ENCODE data around the gene ILF2.
A peak's percentile ranks its signal among the peaks of the same experiment; 100 is the strongest.

ILF2 gene

DNA sequence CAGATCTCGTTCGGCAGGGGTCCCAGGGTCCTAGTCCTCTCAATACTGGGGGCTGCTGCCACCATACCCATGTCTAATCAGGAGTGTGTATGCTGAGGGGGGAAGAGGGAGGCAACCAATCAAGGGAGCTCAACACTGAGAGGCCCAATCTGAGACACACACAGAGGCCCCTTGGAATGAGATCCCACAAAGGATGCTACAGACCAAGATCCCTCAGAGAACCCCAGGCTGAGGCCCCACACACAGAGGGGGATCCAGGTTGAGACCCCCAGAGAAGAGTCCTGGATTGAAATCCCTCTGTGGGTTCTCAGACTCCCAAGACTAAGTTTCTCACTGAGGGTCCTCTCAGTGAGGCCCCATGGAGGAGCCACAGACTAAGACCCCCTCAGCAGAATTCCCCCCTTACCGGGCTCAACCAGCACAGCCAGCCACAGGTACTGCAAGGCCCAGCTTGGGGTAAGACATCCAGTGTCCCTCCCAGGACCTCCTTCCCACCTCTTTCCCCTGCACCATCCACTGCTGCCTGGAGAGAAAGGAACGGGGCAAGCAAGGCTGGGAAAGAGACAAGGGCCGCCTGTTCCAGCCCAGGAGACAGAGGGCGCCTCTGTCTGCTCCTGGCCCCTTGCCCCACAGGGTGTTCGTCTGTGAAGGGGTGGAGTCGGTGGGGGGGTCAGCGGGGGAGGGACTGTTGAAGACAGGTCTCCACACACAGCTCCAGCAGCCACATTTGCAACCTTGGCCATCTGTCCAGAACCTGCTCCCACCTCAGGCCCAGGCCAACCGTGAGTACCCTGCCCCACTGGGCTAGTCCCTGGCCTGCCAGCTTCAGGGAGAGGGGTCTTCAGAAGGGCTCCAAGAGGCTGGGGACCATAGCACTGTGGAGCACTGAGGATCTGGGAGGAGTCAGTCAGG, 42.8 kb downstream of the ILF2 start, which contains the start of gene S100A1 (continued):
- TF ChIP-seq PRDM4 (tag by site-specific recombination; IDR thresholded peaks at IDR 0.05) (no peak), GLIS2 (tag by site-specific recombination; IDR thresholded peaks at IDR 0.05) (peak; percentile 67), ZNF398 (tag by site-specific recombination; IDR thresholded peaks at IDR 0.05) (0 out of 2 replicates have a peak, but pooled peaks have one; percentile 31), ZNF394 (tag by site-specific recombination; IDR thresholded peaks at IDR 0.05; ENCODE audit: borderline replicate concordance) (no peak), GLIS1 (tag by site-specific recombination; IDR thresholded peaks at IDR 0.05) (peak; percentile 53; the same call in 1 of the 2 replicates), ZNF561 (tag by site-specific recombination; IDR thresholded peaks at IDR 0.05; ENCODE audit: borderline replicate concordance) (peak; percentile 9; the same call in 1 of the 2 replicates), KLF10 (tag by site-specific recombination; IDR thresholded peaks at IDR 0.05) (no peak), ZNF335 (tag by site-specific recombination; conservative IDR thresholded peaks at IDR 0.05) (0 out of 2 replicates have a peak, but pooled peaks have one; percentile 45), ZNF354C (tag by site-specific recombination; IDR thresholded peaks at IDR 0.05; ENCODE audit: borderline replicate concordance, low read depth) (no peak)

GRCh38 chr1:153626904-153627714, 43.7 kb downstream of the ILF2 start, which contains the start of gene S100A13:
S100A13 (minus strand) TSS chr1:153627505; CDS start chr1:153626472, 1,033 bp downstream.
- 0 out of 2 replicates have a peak, but pooled peaks cover 3% of the 10 kb centered on the region for H3K4me1 ChIP-seq (ENCODE audit: control insufficient read depth, insufficient read depth, low read length)
- ChIA-PET CTCF (interaction anchor here (0.5 to 7.4 kb wide), 47 partner anchors 9 to 1783 kb away, joined by 3 to 54 read pairs (median 5); partner anchors contain the start of genes CREB3L4, S100A14, S100A16 and S100A2), POLR2A (interaction anchor here (0.6 to 2.9 kb wide), 30 partner anchors 8 to 1456 kb away, joined by 3 to 24 read pairs (median 8); partner anchors contain the start of genes JTB, RPS27, S100A14 and S100A16)
- peaks cover 0 to 29% of the 10 kb centered on the region in 2 experiments; a peak in 2 of 3 replicates for H3K36me3 ChIP-seq (ENCODE audit: control insufficient read depth in 2 of 2, insufficient read depth in 1 of 2, low read length in 2 of 2)
- peak within 1 kb of the TSS; percentile 55 for H3K4me3 ChIP-seq (ENCODE audit: low read depth, low read length)
- peak within 1 kb of the TSS; percentile 61 for H3K27ac ChIP-seq (ENCODE audit: extremely low read depth, low read depth, low read length)
- no peaks in the 10 kb centered on the region for H3K9me3 ChIP-seq (ENCODE audit: control insufficient read depth, insufficient read depth, low read depth, low read length)
- TF ChIP-seq ZNF514 (tag by site-specific recombination; IDR thresholded peaks at IDR 0.05), result no peak
- TF ChIP-seq GFI1B (tag by site-specific recombination; IDR thresholded peaks at IDR 0.05), result no peak
- TF ChIP-seq TRIM28 (IDR thresholded peaks at IDR 0.05; ENCODE audit: borderline replicate concordance, low read length), result peak; percentile 85; the same call in 1 of the 2 replicates
- no peak for TF ChIP-seq ZNF169 (tag by site-specific recombination; IDR thresholded peaks at IDR 0.05)
- no peak for TF ChIP-seq EGR2 (tag by site-specific recombination; IDR thresholded peaks at IDR 0.05; ENCODE audit: low read depth)
- no peak for TF ChIP-seq GLI2 (tag by site-specific recombination; IDR thresholded peaks at IDR 0.05; ENCODE audit: borderline replicate concordance, low read depth)
- TF ChIP-seq ZIC2 (tag by site-specific recombination; IDR thresholded peaks at IDR 0.05), result peak; percentile 64
- no peak for TF ChIP-seq ZNF280D (tag by site-specific recombination; IDR thresholded peaks at IDR 0.05)
- TF ChIP-seq WT1 (tag by site-specific recombination; IDR thresholded peaks at IDR 0.05), result peak; percentile 16; the same call in 1 of the 2 replicates
- no peak for TF ChIP-seq ZNF266 (tag by site-specific recombination; IDR thresholded peaks at IDR 0.05; ENCODE audit: low read depth)
- no peak for TF ChIP-seq ZSCAN16 (tag by site-specific recombination; IDR thresholded peaks at IDR 0.05)
- TF ChIP-seq ZNF140 (tag by site-specific recombination; IDR thresholded peaks at IDR 0.05), result no peak
- no peak for TF ChIP-seq ZFP69B (tag by site-specific recombination; IDR thresholded peaks at IDR 0.05)
- TF ChIP-seq AEBP2 (tag by site-specific recombination; IDR thresholded peaks at IDR 0.05; ENCODE audit: borderline replicate concordance), result no peak
- TF ChIP-seq IKZF3 (tag by site-specific recombination; IDR thresholded peaks at IDR 0.05), result peak; percentile 83
